GM18951 (cell line): Measurements from ENCODE around the gene TMEM220.

ENCODE experiments used
- POLR2A ChIP-seq: IDR thresholded peaks from 4 replicates; pipeline ENCODE4 v1.6.1; 2011; ENCODE audit warnings: mild to moderate bottlenecking; ENCODE audit not compliant: insufficient read length, insufficient read depth; ENCODE audit errors: extremely low read depth
- in situ Hi-C: fragments of 300-500 bp; cut with MboI; formaldehyde crosslinking; loops from one replicate; pipeline ENCODE4 v1.12.0; 2022; ENCODE audit warnings: low sequenced_read_pairs, mixed read lengths, inconsistent platforms; ENCODE audit not compliant: unreplicated experiment

TMEM220 gene

DNA sequence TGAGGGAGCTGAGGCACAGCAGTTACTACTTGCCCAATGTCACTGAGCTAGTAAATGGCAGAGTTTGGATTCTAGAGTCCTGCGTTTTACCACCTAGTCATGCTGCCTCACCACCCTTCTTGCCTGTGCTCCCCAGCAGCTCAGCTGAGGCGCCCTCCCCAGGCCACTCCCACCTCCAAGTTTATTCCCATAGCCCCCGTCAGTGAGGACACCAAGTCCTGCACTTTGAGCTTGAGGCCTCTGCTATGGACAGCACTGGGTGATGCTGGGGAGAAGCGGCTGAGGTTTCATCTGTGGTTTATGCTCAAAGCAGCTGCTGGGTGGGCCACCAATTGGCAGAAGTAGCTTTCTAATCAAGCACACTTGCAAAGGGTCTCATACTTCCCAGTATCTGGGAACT is 37.4 kb upstream of the TMEM220 start:
- TF ChIP-seq POLR2A: no peak
- in situ Hi-C loops: no loop called here

DNA sequence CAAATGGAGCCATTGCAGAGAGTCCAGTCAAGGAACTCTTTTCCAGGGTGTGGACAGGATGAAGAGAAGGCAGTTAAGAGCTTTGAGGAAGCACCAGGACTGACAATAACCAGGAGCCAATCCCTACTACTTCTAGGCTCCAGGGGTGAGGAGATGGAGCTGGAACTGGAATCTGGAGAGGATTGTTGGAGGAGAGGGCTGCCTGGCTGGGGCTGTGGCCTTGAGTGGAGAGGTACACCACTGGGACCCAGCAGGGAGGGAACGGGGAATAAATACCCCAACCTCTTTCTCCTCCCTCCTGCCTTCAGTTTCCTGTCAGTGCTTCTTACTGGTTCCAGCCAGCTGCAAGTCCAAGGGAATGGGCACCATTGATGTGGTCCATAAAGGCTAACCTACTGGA is 32.2 kb upstream of the TMEM220 start:
- no peak for TF ChIP-seq POLR2A
- in situ Hi-C loops: no loop called here

DNA sequence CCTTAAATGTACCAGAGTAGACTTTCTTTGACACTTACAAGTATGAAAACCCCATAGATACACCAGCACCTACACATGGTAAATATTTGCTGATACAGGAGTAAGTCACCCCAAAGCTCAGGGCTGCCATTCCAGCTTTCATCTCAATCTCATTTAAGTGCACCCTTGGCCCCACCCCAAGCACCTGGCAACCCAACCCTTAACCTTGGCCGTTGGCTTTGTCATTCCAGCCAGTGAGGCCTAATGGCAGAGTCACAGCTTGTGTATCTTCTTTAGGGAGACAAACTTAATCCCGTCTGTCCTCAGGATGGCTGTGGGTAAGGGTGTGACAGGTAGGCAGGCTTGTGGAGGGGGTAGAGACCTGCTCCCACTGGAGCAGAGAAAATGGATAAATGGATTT is 31.5 kb upstream of the TMEM220 start:
- TF ChIP-seq POLR2A: no peak
- in situ Hi-C loops: no loop called here

DNA sequence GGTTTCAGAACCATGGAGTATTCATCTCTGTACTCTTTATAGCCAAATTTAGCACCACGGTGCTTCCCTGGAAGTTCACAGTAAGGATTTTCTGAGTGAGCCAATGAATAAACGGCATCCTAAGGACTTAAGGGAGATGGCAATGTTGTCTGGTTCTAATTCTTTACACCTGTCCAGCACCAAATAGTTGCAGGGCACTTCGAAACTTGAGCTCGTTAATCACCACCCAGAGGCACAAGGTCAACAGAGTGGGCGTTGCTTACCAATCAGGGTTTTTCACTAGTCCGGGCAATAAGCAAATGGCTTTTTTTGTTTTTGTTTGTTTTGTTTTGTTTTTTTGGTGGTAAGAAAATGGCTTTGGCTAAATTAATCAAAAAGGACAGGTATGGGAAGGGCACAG is 28.2 kb upstream of the TMEM220 start:
- in situ Hi-C loops: no loop called here
- no peak for TF ChIP-seq POLR2A

DNA sequence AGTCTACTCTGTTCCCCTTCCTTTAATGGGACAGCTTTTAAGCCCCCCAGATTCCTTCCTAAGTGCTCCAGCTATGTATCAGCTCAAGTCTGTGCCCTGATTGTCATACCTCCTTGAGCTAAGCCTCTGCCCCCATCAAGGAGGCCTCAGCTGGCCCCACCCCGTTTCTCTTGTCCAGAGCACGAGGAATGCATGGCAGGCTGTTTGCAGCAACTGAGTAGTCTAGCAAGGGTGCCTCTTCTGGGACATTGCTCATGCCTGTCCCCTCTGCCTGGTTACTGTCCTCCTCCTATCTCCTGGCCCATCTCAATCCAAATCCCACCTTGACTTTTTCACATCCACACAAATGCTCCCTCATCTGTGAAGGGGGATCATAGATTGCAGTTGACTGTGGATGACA is 27.8 kb upstream of the TMEM220 start:
- in situ Hi-C loops: no loop called here

DNA sequence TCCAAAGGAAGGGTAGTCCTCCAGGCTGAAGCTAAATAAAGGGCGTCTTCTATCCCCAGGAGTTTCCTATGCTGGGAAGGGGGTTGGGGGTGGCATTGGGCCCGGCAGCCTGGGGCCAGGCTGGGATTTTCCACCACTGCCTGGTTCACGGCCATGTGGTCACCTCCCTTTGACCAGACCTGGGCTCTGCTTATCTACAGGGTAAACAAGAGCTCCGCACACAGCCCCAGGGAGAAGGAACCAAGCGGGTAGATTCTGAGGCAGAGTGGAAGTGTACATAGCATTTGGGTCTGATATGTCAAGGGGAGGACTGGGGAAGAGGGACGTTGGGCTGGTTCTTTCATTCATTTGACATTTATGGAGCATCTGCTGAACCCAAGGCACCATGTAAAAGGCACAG is 27.2 kb upstream of the TMEM220 start:
- in situ Hi-C loops: no loop called here
- no peak for TF ChIP-seq POLR2A

More for the DNA sequence above, 27.8 kb upstream of the TMEM220 start:
- TF ChIP-seq POLR2A: no peak

DNA sequence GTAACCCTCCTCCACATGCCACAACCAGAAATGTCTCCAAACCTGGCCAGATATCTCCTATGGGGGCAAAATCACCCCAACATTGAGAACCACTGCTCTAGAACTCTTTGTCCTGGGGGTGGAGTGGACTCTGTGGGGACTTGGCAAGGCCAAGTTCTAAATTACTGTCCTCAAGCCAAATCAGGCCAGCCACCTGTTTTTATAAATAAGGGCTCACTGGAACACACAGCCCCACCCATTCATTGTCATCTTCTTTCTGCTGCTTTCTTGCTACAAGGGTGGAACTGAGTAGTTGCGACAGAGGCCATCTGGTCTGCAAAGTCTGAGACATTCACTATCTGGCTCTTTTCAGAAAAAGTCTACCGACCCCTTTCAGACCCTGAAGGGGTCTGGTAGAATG is 26.8 kb upstream of the TMEM220 start:
- no peak for TF ChIP-seq POLR2A
- in situ Hi-C loops: no loop called here

DNA sequence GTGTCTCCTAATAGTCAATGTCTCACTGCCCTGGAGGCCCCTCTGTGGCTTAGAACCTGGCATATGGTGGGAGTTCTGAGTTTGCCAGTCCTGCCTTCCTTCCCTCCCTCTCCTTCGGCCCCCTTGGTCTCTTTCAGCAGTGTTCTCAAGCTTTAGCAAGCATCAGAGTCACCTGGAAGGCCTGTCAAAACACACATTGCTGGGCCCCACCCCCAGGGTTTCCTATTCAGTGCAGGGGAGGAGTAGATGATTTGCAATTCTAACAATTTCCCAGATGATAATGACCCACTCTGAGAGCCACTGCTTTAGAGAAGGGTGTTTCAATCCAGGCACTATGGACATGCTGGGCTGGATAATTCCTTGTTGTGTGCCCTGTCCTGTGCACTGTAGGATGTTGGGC is 26.4 kb upstream of the TMEM220 start:
- no peak for TF ChIP-seq POLR2A
- in situ Hi-C loops: no loop called here

DNA sequence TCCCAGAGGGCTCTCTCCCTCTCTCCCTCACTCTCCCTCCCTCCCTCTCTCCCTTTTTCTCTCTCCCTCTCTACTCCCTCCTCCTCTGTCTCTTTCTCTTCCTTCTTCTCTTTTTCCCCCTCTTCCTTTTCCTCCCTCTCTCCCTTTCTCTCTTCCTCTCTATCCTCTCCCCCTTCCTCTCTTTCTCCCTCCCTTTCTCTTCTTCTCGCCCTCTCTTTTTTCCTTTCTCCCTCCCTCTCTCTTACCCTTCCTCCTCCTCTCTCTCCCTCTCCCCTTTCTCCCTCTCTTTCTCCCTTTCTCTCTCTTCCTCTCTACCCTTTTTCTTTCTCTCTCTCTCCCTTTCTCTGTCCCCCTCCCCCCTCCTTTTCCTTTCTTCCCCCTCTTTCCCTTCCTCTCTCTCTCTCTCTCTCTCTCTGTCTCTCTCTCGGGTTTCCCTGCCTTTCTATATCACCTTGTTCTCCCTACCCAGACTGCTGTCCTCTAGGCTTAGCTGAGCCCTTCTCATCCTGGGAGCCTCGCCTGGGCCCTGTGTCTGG is 25.8 kb upstream of the TMEM220 start:
- in situ Hi-C loops: no loop called here
- no peak for TF ChIP-seq POLR2A

DNA sequence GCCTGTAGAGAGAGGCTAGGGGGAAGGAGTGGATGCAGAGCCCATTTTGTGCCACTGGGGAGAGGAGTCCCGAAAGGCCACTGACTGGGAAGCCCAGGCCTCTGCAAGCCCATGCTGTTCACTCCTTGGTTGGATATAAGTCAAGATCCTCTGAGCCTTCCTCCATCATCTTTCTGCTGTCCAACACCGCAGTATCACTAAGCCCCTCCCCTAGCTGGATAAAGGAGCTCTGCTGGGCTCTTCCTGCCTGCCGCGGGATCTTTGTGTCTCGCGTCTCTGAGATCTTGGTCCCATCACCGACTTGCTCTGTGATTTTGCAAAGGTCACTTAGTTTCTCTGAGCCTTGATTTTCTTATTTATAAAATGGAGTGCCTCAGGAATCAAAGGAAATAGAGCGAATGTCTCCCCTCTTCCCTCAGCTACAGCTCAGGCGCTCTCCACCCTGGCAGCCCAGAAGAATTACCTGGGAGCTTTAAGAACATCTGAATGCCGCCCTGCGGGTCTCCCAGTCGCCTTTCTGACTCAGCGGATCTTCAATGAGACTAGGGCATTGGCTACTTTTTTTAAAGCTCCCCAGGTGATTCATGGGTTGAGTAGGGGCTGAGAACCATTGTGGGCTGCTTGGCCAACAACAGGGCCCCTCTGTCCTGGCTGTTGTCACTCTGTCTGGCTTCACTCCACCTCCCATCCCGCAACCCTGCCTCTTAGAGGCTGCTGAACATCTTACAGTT is 25.2 kb upstream of the TMEM220 start:
- in situ Hi-C loops: no loop called here
- no peak for TF ChIP-seq POLR2A

DNA sequence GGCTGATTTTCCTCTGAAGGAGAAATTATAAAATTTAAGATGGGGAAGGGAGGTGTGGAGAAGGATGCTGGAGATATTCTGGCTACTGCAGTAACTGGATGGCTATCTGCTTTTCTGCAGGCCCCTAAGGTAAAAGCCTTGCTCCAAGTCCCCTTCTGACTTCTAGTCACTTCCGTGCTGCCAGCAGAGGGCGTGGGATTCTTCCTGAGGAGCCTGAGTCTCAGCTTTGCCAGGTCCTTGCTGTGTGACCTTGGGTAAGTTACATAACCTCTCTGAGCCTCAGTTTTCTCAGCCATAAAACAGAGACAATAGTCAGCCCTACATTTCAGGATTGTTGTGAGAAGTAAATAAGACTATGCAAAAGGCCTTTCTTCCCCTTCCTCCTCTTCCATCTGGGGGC is 24.3 kb upstream of the TMEM220 start:
- no peak for TF ChIP-seq POLR2A
- in situ Hi-C loops: no loop called here

DNA sequence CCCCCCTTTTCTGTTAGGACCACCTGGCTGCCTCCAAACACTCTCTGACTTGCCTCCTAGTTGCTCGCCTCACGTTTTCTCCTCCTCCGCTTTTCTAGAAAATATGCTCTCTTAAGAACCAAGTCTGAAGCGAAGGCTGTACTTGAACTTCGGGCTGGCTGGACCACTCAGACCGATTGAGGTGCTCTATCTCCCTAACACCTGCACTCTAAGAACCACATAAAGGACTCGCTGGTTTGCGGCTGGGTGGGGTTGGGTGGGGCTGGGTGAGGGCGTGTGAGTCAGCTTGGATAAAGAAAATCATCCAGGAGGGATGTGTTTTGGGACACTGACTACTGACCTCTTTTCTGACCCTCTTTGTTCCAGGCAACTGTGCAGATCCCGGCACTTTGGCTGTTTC is 22.9 kb upstream of the TMEM220 start:
- TF ChIP-seq POLR2A: no peak
- in situ Hi-C loops: no loop called here

DNA sequence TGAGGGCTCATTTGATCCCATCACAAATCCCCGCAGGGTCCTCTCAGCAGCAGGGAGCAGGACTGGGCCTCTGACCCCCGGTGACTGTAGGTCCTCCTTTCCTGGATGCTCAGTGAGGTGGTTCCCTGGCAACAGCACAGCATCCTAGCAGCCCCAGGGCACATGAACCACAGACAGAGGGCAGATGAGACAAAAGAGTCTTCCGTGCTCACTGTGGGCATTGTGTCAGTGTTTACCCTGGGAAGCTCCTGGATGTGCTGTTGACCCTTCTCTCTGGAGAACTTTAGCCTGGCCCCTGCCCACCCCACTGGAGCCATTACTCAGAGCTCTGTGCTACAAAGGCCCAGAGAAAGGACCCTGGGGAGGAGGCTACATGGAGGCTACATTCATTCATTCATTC is 21.7 kb upstream of the TMEM220 start:
- in situ Hi-C loops: no loop called here
- TF ChIP-seq POLR2A: no peak

DNA sequence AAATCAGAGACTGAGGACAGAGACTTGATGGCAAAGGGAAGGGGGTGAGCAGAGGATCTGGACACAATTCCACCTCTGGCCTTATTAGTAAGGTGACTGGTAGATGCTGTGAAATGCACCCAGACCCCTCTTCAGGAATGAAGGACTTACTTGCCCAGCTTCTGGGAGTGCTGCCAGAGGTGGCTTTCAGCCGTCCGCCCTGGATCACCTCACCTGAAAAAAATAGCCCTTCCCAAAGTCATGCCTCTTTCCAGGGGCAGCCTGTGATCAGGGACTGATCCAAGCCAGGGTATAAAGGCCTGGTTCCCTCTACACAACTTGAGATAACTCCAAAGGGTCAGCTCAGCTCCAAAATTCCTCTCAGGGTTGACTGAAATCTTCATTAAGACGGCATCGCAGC is 20.4 kb upstream of the TMEM220 start:
- TF ChIP-seq POLR2A: no peak
- in situ Hi-C loops: no loop called here
